Activated T-cell treated with anti-CD3 and anti-CD28 coated beads for 48 hours (primary cell): ENCODE data around the gene ECI2.

ENCODE experiments used
- DNase-seq: peaks from one replicate; pipeline ENCODE4 v3.0.0-alpha.2; 2020; ENCODE audit warnings: low read depth

ECI2 gene

GRCh38 chr6:4134841-4135664 is at the start of gene ECI2:
ECI2 (minus strand) TSS chr6:4135575; CDS start chr6:4135560, 15 bp downstream.
- DNase-seq = peak; percentile 52

- DNase-seq = no peak
Measured at GRCh38 chr6:4180652-4181255, 45.4 kb upstream of the ECI2 start.

- no peak for DNase-seq
Measured at GRCh38 chr6:4179960-4180651, 44.7 kb upstream of the ECI2 start.

- no peak for DNase-seq
Measured at GRCh38 chr6:4178737-4179333, 43.5 kb upstream of the ECI2 start.

- DNase-seq = no peak
Measured at GRCh38 chr6:4176907-4177306, 41.5 kb upstream of the ECI2 start.

- no peak for DNase-seq
Measured at GRCh38 chr6:4174042-4174441, 38.7 kb upstream of the ECI2 start.

- no peak for DNase-seq
Measured at GRCh38 chr6:4172368-4172767, 37.0 kb upstream of the ECI2 start.

GRCh38 chr6:4170297-4170696 is 34.9 kb upstream of the ECI2 start:
- no peak for DNase-seq

GRCh38 chr6:4169028-4169789 is 33.8 kb upstream of the ECI2 start:
- DNase-seq = no peak

- no peak for DNase-seq
Measured at GRCh38 chr6:4167833-4168232, 32.5 kb upstream of the ECI2 start.

GRCh38 chr6:4167123-4167522 is 31.7 kb upstream of the ECI2 start:
- no peak for DNase-seq

- no peak for DNase-seq
Measured at GRCh38 chr6:4164456-4164855, 29.1 kb upstream of the ECI2 start.

- no peak for DNase-seq
Measured at GRCh38 chr6:4164117-4164442, 28.7 kb upstream of the ECI2 start.

GRCh38 chr6:4163408-4164116 is 28.2 kb upstream of the ECI2 start:
- DNase-seq = no peak

GRCh38 chr6:4162370-4162769 is 27.0 kb upstream of the ECI2 start:
- DNase-seq = no peak

- no peak for DNase-seq
Measured at GRCh38 chr6:4159491-4159890, 24.1 kb upstream of the ECI2 start.

- no peak for DNase-seq
Measured at GRCh38 chr6:4157506-4157905, 22.1 kb upstream of the ECI2 start.

- peak; percentile 64 for DNase-seq
Measured at GRCh38 chr6:4155848-4156466, 20.6 kb upstream of the ECI2 start.

- no peak for DNase-seq
Measured at GRCh38 chr6:4153514-4153985, 18.2 kb upstream of the ECI2 start.

- DNase-seq = no peak
Measured at GRCh38 chr6:4145083-4145482, 9.7 kb upstream of the ECI2 start.

GRCh38 chr6:4139272-4139671 is 3.9 kb upstream of the ECI2 start:
- no peak for DNase-seq
